ENCODE results near the gene OR2A12. TPM values are rescaled to one million over a fixed set of nuclear protein-coding genes. Genes with fewer than 3 reads are reported as not detected.

Gene OR2A12
- total RNA-seq, 1 donor from 2014 or later = not detected

Other genes with a start within 250 kb of the OR2A12 start
- 42.6 TPM for gene TCAF1, start 184.1 kb upstream of the OR2A12 start, total RNA-seq
- gene OR2F2, start 151.0 kb upstream of the OR2A12 start, total RNA-seq = not detected
- gene OR2F1, start 131.4 kb upstream of the OR2A12 start, total RNA-seq = not detected
- gene OR6B1, start 86.0 kb upstream of the OR2A12 start, total RNA-seq = not detected
- not detected for gene OR2A5, start 37.3 kb upstream of the OR2A12 start, total RNA-seq
- not detected for gene OR2A25, start 16.5 kb upstream of the OR2A12 start, total RNA-seq
- gene OR2A2, start 23.3 kb downstream of the OR2A12 start, total RNA-seq = not detected
- gene OR2A14, start 36.9 kb downstream of the OR2A12 start, total RNA-seq = not detected
- gene CTAGE4, start 97.2 kb downstream of the OR2A12 start, total RNA-seq = 9.5 TPM
- 11.5 TPM for gene ARHGEF35, start 109.6 kb downstream of the OR2A12 start, total RNA-seq
- not detected for gene OR2A42, start 153.3 kb downstream of the OR2A12 start, total RNA-seq
- 13.9 TPM for gene OR2A7, start 178.5 kb downstream of the OR2A12 start, total RNA-seq
- 4.9 TPM for gene CTAGE8, start 183.0 kb downstream of the OR2A12 start, total RNA-seq
- not detected for gene OR2A1, start 226.1 kb downstream of the OR2A12 start, total RNA-seq